Endothelial cell of umbilical vein (primary cell): Measurements from ENCODE around the gene DLG1. TPM values are rescaled to one million over a fixed set of nuclear protein-coding genes. Genes with fewer than 3 reads are reported as not detected.

ENCODE experiments used
- BruUV-seq: library from RNA; stranded (reverse); fragments of 400-500 nt; replicated peaks from 2 replicates; lab custom pipeline; 2021; lab: Mats Ljungman, UMichigan
- CTCF ChIA-PET: fragments of 300-600, 350-600 bp; sonication (Branson Sonifier 250); formaldehyde crosslinking; loops from one replicate; lab custom pipeline; 2021; ENCODE audit warnings: antibody characterized with exemption, inconsistent platforms; lab: Charles Lee
- POLR2A ChIA-PET: fragments of 300-600, 350-600 bp; sonication (Branson Sonifier 250); formaldehyde crosslinking; loops from one replicate; lab custom pipeline; 2021; ENCODE audit warnings: antibody characterized with exemption, inconsistent platforms; lab: Charles Lee
- DNase-seq: peaks from one replicate; pipeline ENCODE4 v3.0.0-alpha.2; 2011; ENCODE audit warnings: low read depth, low spot score
- FAIRE-seq: peaks from 2 replicates; lab custom pipeline; 2011; peaks lifted over from hg19 to GRCh38; lab: Jason Lieb, UNC
- H2AFZ ChIP-seq: 2 replicates; pipeline ENCODE4 v1.6.0; 2012; ENCODE audit warnings: low read depth, low read length, control low read depth, inconsistent platforms
- H3K27ac ChIP-seq: 2 replicates; pipeline ENCODE4 v1.5.1; 2011; ENCODE audit warnings: low read depth, mild to moderate bottlenecking, control low read depth, low read length, moderate library complexity; ENCODE audit not compliant: insufficient read depth
- H3K27me3 ChIP-seq, 2 experiments: 2 replicates each; pipeline versions ENCODE4 v1.6.0 to v1.6.1; 2011; ENCODE audit warnings: low read length in 2 of 2, mixed read lengths in 1 of 2; ENCODE audit not compliant: control insufficient read depth in 2 of 2, insufficient read depth in 2 of 2
- H3K36me3 ChIP-seq, 2 experiments: 2 replicates in 1 of 2; 3 replicates in 1 of 2; pipeline ENCODE4 v1.5.1; 2011; ENCODE audit warnings: low read length in 2 of 2, mild to moderate bottlenecking in 1 of 2, moderate library complexity in 1 of 2; ENCODE audit not compliant: control insufficient read depth in 2 of 2, insufficient read depth in 2 of 2; ENCODE audit errors: extremely low read depth in 1 of 2
- H3K4me1 ChIP-seq: 3 replicates; pipeline ENCODE4 v1.5.1; 2011; ENCODE audit warnings: mild to moderate bottlenecking, low read length; ENCODE audit not compliant: control insufficient read depth, insufficient read depth; ENCODE audit errors: extremely low read depth
- H3K4me2 ChIP-seq: 2 replicates; pipeline ENCODE4 v1.6.1; 2011; ENCODE audit warnings: low read length, control low read depth, mixed read lengths; ENCODE audit not compliant: insufficient read depth
- H3K4me3 ChIP-seq, 3 experiments: fragments of 200-600 bp in 1 of 3; sonication (generic), shearing (Covaris generic) in 1 of 3; replicated peaks in 1 of 3; 2 replicates each; pipeline ENCODE4 v1.5.1; 2011 to 2016; ENCODE audit warnings: control low read depth in 3 of 3, low read length in 3 of 3, mild to moderate bottlenecking in 2 of 3, inconsistent platforms in 1 of 3, low read depth in 1 of 3, moderate library complexity in 1 of 3; ENCODE audit not compliant: insufficient read depth in 1 of 3
- H3K79me2 ChIP-seq: 2 replicates; pipeline ENCODE4 v1.6.0; 2012; ENCODE audit warnings: low read length, inconsistent platforms; ENCODE audit not compliant: control insufficient read depth, insufficient read depth
- H3K9ac ChIP-seq: replicated peaks from 2 replicates; pipeline ENCODE3; 2011; ENCODE audit warnings: low read length, control low read depth; ENCODE audit not compliant: insufficient read depth; ENCODE audit errors: extremely low read depth
- H3K9me1 ChIP-seq: replicated peaks from 3 replicates; pipeline ENCODE4 v1.6.0; 2011; ENCODE audit warnings: mild to moderate bottlenecking, low read length; ENCODE audit not compliant: control insufficient read depth, insufficient read depth; ENCODE audit errors: extremely low read depth
- H3K9me3 ChIP-seq: replicated peaks from 2 replicates; pipeline ENCODE4 v1.5.1; 2012; ENCODE audit warnings: low read length, inconsistent platforms; ENCODE audit not compliant: control insufficient read depth, insufficient read depth
- H4K20me1 ChIP-seq: replicated peaks from 2 replicates; pipeline ENCODE3; 2011; ENCODE audit warnings: mild to moderate bottlenecking, low read length; ENCODE audit not compliant: control insufficient read depth, insufficient read depth; ENCODE audit errors: extremely low read depth
- EZH2 ChIP-seq: IDR thresholded peaks from 2 replicates; pipeline ENCODE4 v1.6.1; 2012; ENCODE audit warnings: borderline replicate concordance, low read depth, mild to moderate bottlenecking, moderate library complexity, low read length, inconsistent platforms; ENCODE audit not compliant: severe bottlenecking
- POLR2A ChIP-seq: IDR thresholded peaks from 2 replicates; pipeline ENCODE4 v1.6.1; 2012; ENCODE audit warnings: low read depth, mild to moderate bottlenecking, control low read depth, low read length
- POLR2AphosphoS5 ChIP-seq: IDR thresholded peaks from 2 replicates; pipeline ENCODE4 v1.6.1; 2012; ENCODE audit warnings: low read depth, mild to moderate bottlenecking, control low read depth, low read length, moderate library complexity; ENCODE audit not compliant: insufficient read depth
- dilution Hi-C: fragments of 300-500 bp; cut with MboI; formaldehyde crosslinking; loops from one replicate; pipeline ENCODE4 v1.15.0; 2019; ENCODE audit warnings: low sequenced_read_pairs; ENCODE audit not compliant: extremely low pct_ligation_motif_present
- intact Hi-C: fragments of 100-400 bp; cut with micrococcal nuclease; formaldehyde crosslinking; loops from one replicate; pipeline ENCODE4 v1.10.0; 2022
- polyA plus RNA-seq, 4 experiments: library from polyadenylated mRNA; depleted of rRNA in 3 of 4; stranded (reverse) in 3 of 4; unstranded in 1 of 4; fragments of >200 nt; gene quantifications; 2 replicates each; pipeline versions ENCODE4 v1.2.1 to v1.2.3, GENCODE V29; 2011 to 2012; ENCODE audit warnings: missing spikeins in 1 of 4
- total RNA-seq: library from RNA; stranded (reverse); gene quantifications from 2 replicates; pipeline ENCODE4 v1.2.3, GENCODE V29; 2021
- TF ChIP-seq, protein P1 (sequence below), 2 donors: IDR thresholded peaks; 1 replicate in 1 of 2; 2 replicates in 1 of 2; pipeline ENCODE4 v1.5.1; 2011; ENCODE audit warnings: low read length in 2 of 2, mild to moderate bottlenecking in 2 of 2, moderate library complexity in 2 of 2, control low read depth in 1 of 2, inconsistent platforms in 1 of 2, low read depth in 1 of 2; ENCODE audit not compliant: insufficient read depth in 1 of 2; ENCODE audit errors: extremely low read depth in 1 of 2

The DLG1 gene
- total and polyA plus RNA-seq, 2 donors (not counting 3 experiments of a cell fraction or from before 2014, with no cell fraction given): 26.5 to 80.1 TPM

DNA sequence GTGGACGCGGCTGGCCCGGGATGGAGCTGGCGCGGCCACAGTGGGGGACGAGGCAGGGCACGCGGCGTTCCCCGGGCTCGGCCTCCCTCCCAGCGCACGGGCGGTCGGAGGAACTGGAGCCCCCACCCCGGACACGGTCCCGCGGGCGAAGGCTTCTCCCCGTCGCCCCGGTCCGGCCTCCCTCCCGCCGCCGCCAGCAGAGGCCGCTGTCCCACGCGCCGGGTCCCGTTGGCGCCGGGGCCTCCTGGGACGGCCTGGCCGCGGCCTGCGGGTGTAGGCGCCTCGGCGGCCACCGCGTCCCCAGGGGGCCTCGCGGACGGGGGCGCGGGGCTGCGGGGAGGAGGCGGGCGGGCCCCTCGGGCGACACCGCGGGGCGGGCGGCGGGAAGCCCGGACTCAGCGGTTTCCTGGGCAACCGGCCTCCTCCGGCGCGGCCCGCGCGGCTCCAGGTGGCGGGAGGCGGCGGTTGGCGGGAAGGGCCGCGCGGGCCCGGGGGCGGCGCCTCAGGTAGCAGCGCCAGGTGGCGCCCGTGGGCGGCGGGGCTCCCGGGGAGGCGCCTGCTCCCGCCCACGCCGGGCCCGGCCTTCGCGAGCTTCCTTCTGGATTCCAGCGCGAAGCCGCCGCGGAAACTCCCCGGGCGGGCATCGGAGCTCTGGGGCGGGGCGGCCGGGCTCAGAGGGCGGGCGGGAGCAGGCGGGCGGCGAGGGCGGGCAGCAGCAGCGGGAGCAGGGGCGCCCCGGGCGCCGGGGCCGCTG, 295.5 kb downstream of the DLG1 start:
- Histone ChIP-seq H3K9me3 (no peaks in the 10 kb centered on the region), H3K79me2 (no peaks in the 10 kb centered on the region), H3K4me3 (peak overlapping the region; percentile 17 to 61 (median 24)), H3K9ac (peak overlapping the region; percentile 62), H2AFZ (peak overlapping the region; percentile 93), H3K27ac (no peak overlapping the region), H3K27me3 (no peaks in the 10 kb centered on the region), H3K9me1 (no peaks in the 10 kb centered on the region), H3K36me3 (no peaks in the 10 kb centered on the region), H3K4me2 (peak overlapping the region; percentile 42), H3K4me1 (peaks cover 2% of the 10 kb centered on the region), H4K20me1 (no peaks in the 10 kb centered on the region)
- ChIA-PET CTCF (interaction anchor here (0.6 to 4.6 kb wide), 19 partner anchors 9 to 596 kb away, joined by 3 to 40 read pairs (median 4); partner anchors contain the start of gene MELTF), POLR2A (interaction anchor here (1.4 kb wide), 1 partner anchor 9 kb away, joined by 3 read pairs; no protein-coding TSS in a partner anchor)
- dilution Hi-C loops (no loop called here), intact Hi-C loops (loop anchor here (1.0 to 10.0 kb wide), 3 partner anchors 28 to 512 kb away; no protein-coding TSS in a partner anchor)
- TF ChIP-seq, protein P1, sequence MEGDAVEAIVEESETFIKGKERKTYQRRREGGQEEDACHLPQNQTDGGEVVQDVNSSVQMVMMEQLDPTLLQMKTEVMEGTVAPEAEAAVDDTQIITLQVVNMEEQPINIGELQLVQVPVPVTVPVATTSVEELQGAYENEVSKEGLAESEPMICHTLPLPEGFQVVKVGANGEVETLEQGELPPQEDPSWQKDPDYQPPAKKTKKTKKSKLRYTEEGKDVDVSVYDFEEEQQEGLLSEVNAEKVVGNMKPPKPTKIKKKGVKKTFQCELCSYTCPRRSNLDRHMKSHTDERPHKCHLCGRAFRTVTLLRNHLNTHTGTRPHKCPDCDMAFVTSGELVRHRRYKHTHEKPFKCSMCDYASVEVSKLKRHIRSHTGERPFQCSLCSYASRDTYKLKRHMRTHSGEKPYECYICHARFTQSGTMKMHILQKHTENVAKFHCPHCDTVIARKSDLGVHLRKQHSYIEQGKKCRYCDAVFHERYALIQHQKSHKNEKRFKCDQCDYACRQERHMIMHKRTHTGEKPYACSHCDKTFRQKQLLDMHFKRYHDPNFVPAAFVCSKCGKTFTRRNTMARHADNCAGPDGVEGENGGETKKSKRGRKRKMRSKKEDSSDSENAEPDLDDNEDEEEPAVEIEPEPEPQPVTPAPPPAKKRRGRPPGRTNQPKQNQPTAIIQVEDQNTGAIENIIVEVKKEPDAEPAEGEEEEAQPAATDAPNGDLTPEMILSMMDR (IDR thresholded peaks at IDR 0.05; ENCODE audit: extremely low read depth in 1 of 2, insufficient read depth in 1 of 2, low read depth in 1 of 2, low read length in 2 of 2): peak; percentile 62 to 65
- no peak for TF ChIP-seq EZH2
- peak; percentile 18 for TF ChIP-seq POLR2AphosphoS5
- TF ChIP-seq POLR2A: peak; percentile 38
- no TSS peak for BruUV-seq
- DNase-seq: peak; percentile 47
- FAIRE-seq: peak; percentile 24
